Sigmoid colon (tissue), 4 donors: ENCODE results near the gene BRD9.

Experiments
- POLR2A ChIP-seq, 2 donors: fragments of 450-650 bp; IDR thresholded peaks; one replicate each; pipeline ENCODE4 v1.6.1; 2016; ENCODE audit warnings: antibody characterized with exemption in 2 of 2, mild to moderate bottlenecking in 2 of 2, moderate library complexity in 2 of 2
- POLR2AphosphoS5 ChIP-seq, 4 donors: sonication (generic); formaldehyde crosslinking; IDR thresholded peaks; one replicate each; pipeline ENCODE4 v1.6.1; 2017; ENCODE audit warnings: antibody characterized with exemption in 4 of 4
- TF ChIP-seq, protein P1 (sequence below), 4 experiments: fragments of 450-650 bp in 3 of 4; fragments of 200-600 bp in 1 of 4; IDR thresholded peaks; one replicate each; pipeline ENCODE4 v1.5.1; 2016 to 2019; ENCODE audit warnings: antibody characterized with exemption in 4 of 4, mild to moderate bottlenecking in 3 of 4, moderate library complexity in 2 of 4

GRCh38 chr5:885127-885442 lies 7.5 kb downstream of the BRD9 start:
- TF ChIP-seq POLR2A (IDR thresholded peaks at IDR 0.05) (no peak), POLR2AphosphoS5 (IDR thresholded peaks at IDR 0.05) (no peak)
- TF ChIP-seq, protein P1, sequence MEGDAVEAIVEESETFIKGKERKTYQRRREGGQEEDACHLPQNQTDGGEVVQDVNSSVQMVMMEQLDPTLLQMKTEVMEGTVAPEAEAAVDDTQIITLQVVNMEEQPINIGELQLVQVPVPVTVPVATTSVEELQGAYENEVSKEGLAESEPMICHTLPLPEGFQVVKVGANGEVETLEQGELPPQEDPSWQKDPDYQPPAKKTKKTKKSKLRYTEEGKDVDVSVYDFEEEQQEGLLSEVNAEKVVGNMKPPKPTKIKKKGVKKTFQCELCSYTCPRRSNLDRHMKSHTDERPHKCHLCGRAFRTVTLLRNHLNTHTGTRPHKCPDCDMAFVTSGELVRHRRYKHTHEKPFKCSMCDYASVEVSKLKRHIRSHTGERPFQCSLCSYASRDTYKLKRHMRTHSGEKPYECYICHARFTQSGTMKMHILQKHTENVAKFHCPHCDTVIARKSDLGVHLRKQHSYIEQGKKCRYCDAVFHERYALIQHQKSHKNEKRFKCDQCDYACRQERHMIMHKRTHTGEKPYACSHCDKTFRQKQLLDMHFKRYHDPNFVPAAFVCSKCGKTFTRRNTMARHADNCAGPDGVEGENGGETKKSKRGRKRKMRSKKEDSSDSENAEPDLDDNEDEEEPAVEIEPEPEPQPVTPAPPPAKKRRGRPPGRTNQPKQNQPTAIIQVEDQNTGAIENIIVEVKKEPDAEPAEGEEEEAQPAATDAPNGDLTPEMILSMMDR (IDR thresholded peaks at IDR 0.05), result no peak
